HG03520 (cell line): ENCODE data around the gene CIRBP.

Source experiments
- ATAC-seq: cut with Tn5 transposase; IDR thresholded peaks from one replicate; pipeline ENCODE4 v1.9.1; 2021; ENCODE audit warnings: mild to moderate bottlenecking, moderate library complexity; ENCODE audit not compliant: unreplicated experiment

CIRBP gene

GRCh38 chr19:1254530-1255185, 14.5 kb upstream of the CIRBP start:
- no peak for ATAC-seq

- ATAC-seq, result no peak
Observed at GRCh38 chr19:1255186-1256161, 13.7 kb upstream of the CIRBP start.

GRCh38 chr19:1256646-1257474, 12.3 kb upstream of the CIRBP start:
- no peak for ATAC-seq

- ATAC-seq, result no peak
Observed at GRCh38 chr19:1257475-1258162, 11.5 kb upstream of the CIRBP start.

GRCh38 chr19:1258163-1258492, 11.0 kb upstream of the CIRBP start:
- no peak for ATAC-seq

- ATAC-seq, result no peak
Observed at GRCh38 chr19:1258707-1259205, 10.4 kb upstream of the CIRBP start.

GRCh38 chr19:1259206-1259875, 9.8 kb upstream of the CIRBP start:
- peak; percentile 16 for ATAC-seq

- ATAC-seq, result peak; percentile 2
Observed at GRCh38 chr19:1259876-1260748, 9.0 kb upstream of the CIRBP start.

- ATAC-seq, result peak; percentile 51
Observed at GRCh38 chr19:1260749-1261537, 8.2 kb upstream of the CIRBP start.

- no peak for ATAC-seq
Observed at GRCh38 chr19:1261538-1261797, 7.7 kb upstream of the CIRBP start.

- no peak for ATAC-seq
Observed at GRCh38 chr19:1261798-1262622, 7.1 kb upstream of the CIRBP start.

GRCh38 chr19:1262623-1263123, 6.5 kb upstream of the CIRBP start:
- ATAC-seq, result no peak

- no peak for ATAC-seq
Observed at GRCh38 chr19:1263188-1263587, 5.9 kb upstream of the CIRBP start.

GRCh38 chr19:1264801-1265614, 4.1 kb upstream of the CIRBP start:
- ATAC-seq, result no peak

- no peak for ATAC-seq
Observed at GRCh38 chr19:1265615-1266128, 3.5 kb upstream of the CIRBP start.

- no peak for ATAC-seq
Observed at GRCh38 chr19:1266129-1266915, 2.8 kb upstream of the CIRBP start.
